Natural killer cell (primary cell): ENCODE data around the gene ARIH2. TPM values are rescaled to one million over a fixed set of nuclear protein-coding genes. Genes with fewer than 3 reads are reported as not detected.

Experiments used
- ATAC-seq, 3 donors: fragments of 150-1000 bp in 2 of 3; fragments of 200-7000 bp in 1 of 3; cut with Tn5 transposase; 1 replicate in 1 of 3; 2 replicates in 2 of 3; pipeline ENCODE4 v1.10.0; 2021; ENCODE audit warnings: mild to moderate bottlenecking in 2 of 3, moderate library complexity in 2 of 3
- DNase-seq, 2 donors: peaks; one replicate each; pipeline versions ENCODE4 v3.0.0 to v3.0.0-alpha.2; 2013 to 2021; ENCODE audit warnings: mixed read lengths in 1 of 2
- H3K27ac ChIP-seq: one replicate; pipeline ENCODE4 v1.5.1; 2013; ENCODE audit warnings: mild to moderate bottlenecking, low read length
- H3K27me3 ChIP-seq: one replicate; pipeline ENCODE4 v1.6.1; 2013; ENCODE audit warnings: low read length; ENCODE audit not compliant: control insufficient read depth, insufficient read depth
- H3K36me3 ChIP-seq: one replicate; pipeline ENCODE4 v1.6.1; 2013; ENCODE audit warnings: low read length; ENCODE audit not compliant: control insufficient read depth, insufficient read depth
- H3K4me1 ChIP-seq: one replicate; pipeline ENCODE4 v1.6.1; 2013; ENCODE audit warnings: low read length; ENCODE audit not compliant: control insufficient read depth, insufficient read depth
- H3K4me3 ChIP-seq: one replicate; pipeline ENCODE4 v1.5.1; 2013; ENCODE audit warnings: low read length
- H3K9me3 ChIP-seq: one replicate; pipeline ENCODE4 v1.6.1; 2013; ENCODE audit warnings: low read length; ENCODE audit not compliant: control insufficient read depth, insufficient read depth
- H3K27ac Mint-ChIP-seq, 2 donors: one replicate each; pipeline ENCODE4 v1.8.0; 2022; ENCODE audit warnings: mild to moderate bottlenecking in 2 of 2, mixed read lengths in 2 of 2, moderate library complexity in 1 of 2
- H3K27me3 Mint-ChIP-seq, 2 donors: one replicate each; pipeline ENCODE4 v1.8.0; 2022; ENCODE audit warnings: low read depth in 2 of 2, mixed read lengths in 2 of 2
- H3K36me3 Mint-ChIP-seq: one replicate; pipeline ENCODE4 v1.8.0; 2022; ENCODE audit warnings: mixed read lengths
- H3K4me1 Mint-ChIP-seq, 2 donors: one replicate each; pipeline ENCODE4 v1.8.0; 2022; ENCODE audit warnings: mixed read lengths in 2 of 2
- H3K4me3 Mint-ChIP-seq: one replicate; pipeline ENCODE4 v1.8.0; 2022; ENCODE audit warnings: mild to moderate bottlenecking, moderate library complexity, mixed read lengths
- H3K9me3 Mint-ChIP-seq, 2 donors: one replicate each; pipeline ENCODE4 v1.8.0; 2022; ENCODE audit warnings: mixed read lengths in 2 of 2
- CTCF ChIP-seq: fragments of 200-600 bp; IDR thresholded peaks from one replicate; pipeline ENCODE4 v1.8.0; 2022; ENCODE audit warnings: antibody characterized with exemption
- WGBS: methylation state at CpG from one replicate; pipeline ENCODE4 v1.1.7; 2013; ENCODE audit warnings: missing lambda C conversion rate; ENCODE audit not compliant: insufficient coverage; 5-methylcytosine and 5-hydroxymethylcytosine counted together
- intact Hi-C: fragments of 100-400 bp; cut with micrococcal nuclease; formaldehyde crosslinking; loops from one replicate; pipeline ENCODE4 v1.14.2; 2022
- total RNA-seq, 4 donors: library from RNA; stranded (reverse); fragments of 120-200 nt in 1 of 4; gene quantifications; one replicate each; pipeline versions ENCODE4 v1.2.3 to v1.2.4, GENCODE V29; 2013 to 2022

Gene ARIH2
- total RNA-seq, 3 donors from 2014 or later (not counting 1 experiment from before 2014, with no cell fraction given), result 239 to 291 (median 243) TPM

DNA sequence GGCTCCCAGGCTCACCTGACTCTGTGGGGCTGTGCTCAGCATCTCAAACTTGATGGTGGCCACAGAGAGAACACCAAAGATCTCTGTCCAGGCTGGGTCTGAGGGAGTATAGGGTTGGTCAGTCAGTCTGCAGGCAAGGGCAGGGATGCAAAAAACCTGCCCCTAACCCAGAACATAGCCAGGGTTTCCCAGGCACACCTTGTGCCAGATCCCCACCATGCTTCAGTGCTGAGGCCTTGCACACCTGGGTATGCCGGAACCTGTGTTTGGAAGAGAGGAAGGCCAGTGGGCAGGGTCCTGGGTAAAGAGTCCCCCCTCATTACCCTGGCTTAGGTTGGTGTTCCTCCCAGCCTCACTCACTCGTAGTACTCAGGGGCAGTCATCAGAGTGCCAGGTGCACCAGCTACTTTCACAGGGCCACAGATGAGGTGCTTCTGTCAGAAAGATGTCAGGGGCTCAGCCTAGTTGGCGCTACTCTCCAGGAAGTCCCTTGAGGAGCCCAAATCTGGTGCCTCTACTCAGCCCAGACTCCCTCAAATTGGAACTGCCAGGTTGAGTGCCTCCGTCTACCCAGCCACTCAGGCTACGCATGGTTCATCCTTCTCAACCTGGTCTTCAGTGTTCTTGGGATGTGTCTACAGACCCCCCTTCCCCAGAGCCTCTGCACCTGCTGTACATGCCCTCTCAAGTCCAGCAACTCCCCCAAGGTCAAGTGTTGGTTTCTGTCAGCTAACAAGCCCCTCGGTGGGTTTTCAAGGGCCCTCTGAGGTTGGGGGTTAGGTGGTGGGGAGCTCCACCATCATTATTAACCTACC is 98.0 kb downstream of the ARIH2 start:
- no peak overlapping the region for H3K4me3 ChIP-seq
- H3K36me3 ChIP-seq, result peaks cover 40% of the 10 kb centered on the region
- H3K27me3 ChIP-seq, result no peaks in the 10 kb centered on the region
- Mint-ChIP-seq H3K9me3 (no peaks in the 10 kb centered on the region), H3K4me3 (no peak overlapping the region), H3K36me3 (no peaks in the 10 kb centered on the region), H3K4me1 (peaks cover 5 to 16% of the 10 kb centered on the region in 2 donors), H3K27me3 (no peaks in the 10 kb centered on the region), H3K27ac (no peak overlapping the region)
- ATAC-seq, result no peak
- 96% methylated on average over 5 of the region's 6 CpGs for WGBS
- no peak for DNase-seq
- peaks cover 36% of the 10 kb centered on the region for H3K4me1 ChIP-seq
- no peaks in the 10 kb centered on the region for H3K9me3 ChIP-seq
- H3K27ac ChIP-seq, result no peak overlapping the region
- intact Hi-C loops, result no loop called here
- no peak for TF ChIP-seq CTCF

DNA sequence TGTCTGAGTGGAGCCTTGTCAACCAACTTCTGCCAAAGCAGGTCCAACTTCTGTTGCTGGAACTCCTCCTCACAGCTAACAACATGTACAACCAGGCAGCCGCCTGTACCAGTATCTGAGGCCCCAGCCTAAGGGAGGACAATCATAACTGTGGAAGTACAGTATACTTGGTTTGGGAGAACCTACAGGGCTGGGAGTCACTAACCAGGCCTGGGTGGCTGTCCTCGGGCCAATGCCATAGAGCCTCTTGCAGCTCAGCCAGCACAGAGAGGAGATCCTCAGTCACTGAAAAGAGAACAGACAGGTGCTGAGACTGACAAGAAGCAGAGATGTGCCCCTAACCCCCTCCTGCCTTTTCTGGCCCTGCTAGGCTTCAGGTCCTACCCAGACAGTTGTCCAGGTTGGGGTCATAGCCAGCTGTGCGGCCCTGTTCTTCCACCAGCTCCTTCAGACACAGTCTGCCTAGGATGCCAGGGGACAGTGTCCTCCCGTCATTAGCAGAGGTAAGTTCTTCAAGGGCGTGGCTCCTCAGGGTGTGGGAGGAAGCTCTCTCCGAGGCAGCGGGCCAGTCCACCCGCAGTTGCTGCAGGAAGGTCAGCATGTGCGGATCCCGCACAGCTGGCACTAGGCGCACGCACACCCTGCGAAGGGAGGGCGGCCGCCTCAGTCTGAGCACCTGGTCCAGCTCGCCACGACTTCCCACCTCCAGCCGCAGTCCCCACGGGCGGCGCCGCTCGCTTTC is 98.8 kb downstream of the ARIH2 start:
- peak overlapping the region; percentile 98 for H3K4me3 Mint-ChIP-seq
- peak overlapping the region; percentile 86 to 95 for H3K27ac Mint-ChIP-seq
- no peak for ATAC-seq
- H3K9me3 Mint-ChIP-seq, result no peaks in the 10 kb centered on the region
- no peak for DNase-seq
- Histone ChIP-seq H3K4me1 (peaks cover 38% of the 10 kb centered on the region), H3K4me3 (peak overlapping the region; percentile 68), H3K27me3 (no peaks in the 10 kb centered on the region), H3K36me3 (peaks cover 32% of the 10 kb centered on the region), H3K9me3 (no peaks in the 10 kb centered on the region), H3K27ac (no peak overlapping the region)
- TF ChIP-seq CTCF, result no peak
- H3K4me1 Mint-ChIP-seq, result peaks cover 7 to 18% of the 10 kb centered on the region in 2 donors
- intact Hi-C loops, result no loop called here
- 11% methylated on average over 23 of the region's 23 CpGs for WGBS
- H3K27me3 Mint-ChIP-seq, result no peaks in the 10 kb centered on the region
- H3K36me3 Mint-ChIP-seq, result no peaks in the 10 kb centered on the region

DNA sequence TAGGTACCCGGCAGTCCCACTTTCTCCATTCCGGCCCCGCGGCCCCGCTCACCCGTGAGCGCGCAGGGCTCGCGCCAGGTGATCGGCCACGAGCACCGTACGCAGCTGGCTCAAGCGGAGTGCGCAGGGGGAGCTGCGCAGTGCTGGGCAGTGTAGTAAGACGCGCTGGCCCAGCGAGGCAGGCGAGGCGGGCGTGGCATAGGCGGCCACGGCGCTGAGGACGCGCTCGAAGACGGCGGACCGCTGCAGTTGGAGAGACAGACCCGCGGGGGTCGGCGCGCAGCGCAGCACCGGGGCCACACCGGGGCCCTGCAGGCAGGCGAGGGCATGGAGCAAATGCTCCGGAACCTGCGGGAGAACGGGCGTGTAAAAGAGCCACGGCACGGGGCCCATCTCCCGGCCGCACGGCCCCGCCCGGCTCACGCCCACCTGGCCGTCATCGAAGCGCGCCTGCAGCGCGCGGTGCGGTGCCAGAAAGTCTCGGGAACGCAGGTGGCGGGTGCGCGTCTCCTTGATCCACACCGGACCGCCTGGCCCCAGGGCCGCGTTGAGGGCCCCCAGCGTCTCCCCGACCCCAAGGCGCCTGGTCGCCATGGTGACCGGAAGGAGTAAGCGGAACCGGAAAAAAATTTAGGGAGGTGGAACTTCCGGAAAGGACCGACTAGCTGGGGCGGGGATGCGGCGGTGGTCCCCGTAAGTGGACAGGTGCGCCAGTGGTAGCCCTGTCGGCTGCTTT is 99.5 kb downstream of the ARIH2 start, which contains the start of gene DALRD3:
Gene DALRD3 (minus strand): TSS at position 610 of the 736 bp plus-strand sequence. CDS start 16 bp downstream, at position 594.
- Histone ChIP-seq H3K9me3 (no peaks in the 10 kb centered on the region), H3K27me3 (no peaks in the 10 kb centered on the region), H3K36me3 (peaks cover 27% of the 10 kb centered on the region), H3K4me1 (peaks cover 45% of the 10 kb centered on the region), H3K4me3 (peak within 1 kb of the TSS; percentile 68), H3K27ac (peak within 1 kb of the TSS; percentile 79)
- peak within 1 kb of the TSS; percentile 86 to 95 for H3K27ac Mint-ChIP-seq
- DNase-seq (peak; percentile 65 to 73), ATAC-seq (peak in 2 of 3 donors; percentile 6)
- H3K27me3 Mint-ChIP-seq, result no peaks in the 10 kb centered on the region
- H3K36me3 Mint-ChIP-seq, result no peaks in the 10 kb centered on the region
- H3K4me3 Mint-ChIP-seq, result peak within 1 kb of the TSS; percentile 98
- intact Hi-C loops, result no loop called here
- H3K9me3 Mint-ChIP-seq, result no peaks in the 10 kb centered on the region
- peaks cover 13 to 23% of the 10 kb centered on the region in 2 donors for H3K4me1 Mint-ChIP-seq
- TF ChIP-seq CTCF, result no peak
- under 1% methylated on average over 85 of the region's 85 CpGs for WGBS
